ENCODE data around the gene ZC3H12D. TPM values are rescaled to one million over a fixed set of nuclear protein-coding genes. Genes with fewer than 3 reads are reported as not detected.

The ZC3H12D gene
- total RNA-seq, 4 donors from 2014 or later, result 0.63 to 5.8 (median 0.87) TPM

GRCh38 chr6:149443411-149444181, 41.2 kb downstream of the ZC3H12D start:
- Histone ChIP-seq H3K27me3 (peaks cover 0 to 19% (median 0%) of the 10 kb centered on the region in 4 donors), H3K4me1 (peaks cover 0 to 7% (median 3%) of the 10 kb centered on the region in 4 donors), H3K27ac (replicated peaks in 1 of 4) (no peak overlapping the region), H3K36me3 (no peaks in the 10 kb centered on the region), H3K4me3 (no peak overlapping the region), H3K9me3 (no peaks in the 10 kb centered on the region)
- TF ChIP-seq EP300 (IDR thresholded peaks at IDR 0.05) (no peak), CTCF (IDR thresholded peaks at IDR 0.05) (no peak), POLR2A (IDR thresholded peaks at IDR 0.05; ENCODE audit: low read depth) (no peak), POLR2AphosphoS5 (IDR thresholded peaks at IDR 0.05) (no peak)
- intact Hi-C loops (cut with DNase I), result no loop called here
- 71% methylated on average over 8 of the region's 8 CpGs for WGBS
- no peak for DNase-seq (ENCODE audit: extremely low spot score)

- no peak for DNase-seq (ENCODE audit: extremely low spot score)
- Histone ChIP-seq H3K27me3 (peaks cover 0 to 2% (median 0%) of the 10 kb centered on the region in 4 donors), H3K4me3 (no peak overlapping the region), H3K36me3 (no peaks in the 10 kb centered on the region), H3K27ac (replicated peaks in 1 of 4) (no peak overlapping the region), H3K4me1 (peaks cover 0 to 7% (median 3%) of the 10 kb centered on the region in 4 donors), H3K9me3 (no peaks in the 10 kb centered on the region)
- TF ChIP-seq POLR2A (IDR thresholded peaks at IDR 0.05; ENCODE audit: low read depth) (no peak), POLR2AphosphoS5 (IDR thresholded peaks at IDR 0.05) (no peak), CTCF (IDR thresholded peaks at IDR 0.05) (no peak), EP300 (IDR thresholded peaks at IDR 0.05) (no peak)
- WGBS, result 90% methylated on average over 3 of the region's 9 CpGs
- intact Hi-C loops (cut with DNase I), result no loop called here
Observed at GRCh38 chr6:149441740-149442139, 43.1 kb downstream of the ZC3H12D start.

GRCh38 chr6:149440735-149441671, 43.8 kb downstream of the ZC3H12D start:
- peaks cover 0 to 7% (median 3%) of the 10 kb centered on the region in 4 donors for H3K4me1 ChIP-seq
- H3K27me3 ChIP-seq, result no peaks in the 10 kb centered on the region
- TF ChIP-seq EP300 (IDR thresholded peaks at IDR 0.05) (no peak), CTCF (IDR thresholded peaks at IDR 0.05) (no peak), POLR2AphosphoS5 (IDR thresholded peaks at IDR 0.05) (no peak), POLR2A (IDR thresholded peaks at IDR 0.05; ENCODE audit: low read depth) (no peak)
- 84% methylated on average over 15 of the region's 16 CpGs for WGBS
- no peaks in the 10 kb centered on the region for H3K36me3 ChIP-seq
- H3K27ac ChIP-seq (replicated peaks in 1 of 4), result no peak overlapping the region
- intact Hi-C loops (cut with DNase I), result no loop called here
- no peak overlapping the region for H3K4me3 ChIP-seq
- no peak for DNase-seq (ENCODE audit: extremely low spot score)
- no peaks in the 10 kb centered on the region for H3K9me3 ChIP-seq

- Histone ChIP-seq H3K9me3 (no peaks in the 10 kb centered on the region), H3K4me1 (peaks cover 0 to 7% (median 3%) of the 10 kb centered on the region in 4 donors), H3K4me3 (no peak overlapping the region), H3K27ac (replicated peaks in 1 of 4) (no peak overlapping the region), H3K36me3 (no peaks in the 10 kb centered on the region), H3K27me3 (no peaks in the 10 kb centered on the region)
- TF ChIP-seq POLR2A (IDR thresholded peaks at IDR 0.05; ENCODE audit: low read depth) (no peak), EP300 (IDR thresholded peaks at IDR 0.05) (no peak), CTCF (IDR thresholded peaks at IDR 0.05) (no peak), POLR2AphosphoS5 (IDR thresholded peaks at IDR 0.05) (no peak)
- intact Hi-C loops (cut with DNase I), result no loop called here
- DNase-seq (ENCODE audit: extremely low spot score), result no peak
- 85% methylated on average over 1 of the region's 1 CpG for WGBS
Observed at GRCh38 chr6:149439626-149440025, 45.2 kb downstream of the ZC3H12D start.
